ENCODE measurements around the gene CPEB2.

The CPEB2 gene

DNA sequence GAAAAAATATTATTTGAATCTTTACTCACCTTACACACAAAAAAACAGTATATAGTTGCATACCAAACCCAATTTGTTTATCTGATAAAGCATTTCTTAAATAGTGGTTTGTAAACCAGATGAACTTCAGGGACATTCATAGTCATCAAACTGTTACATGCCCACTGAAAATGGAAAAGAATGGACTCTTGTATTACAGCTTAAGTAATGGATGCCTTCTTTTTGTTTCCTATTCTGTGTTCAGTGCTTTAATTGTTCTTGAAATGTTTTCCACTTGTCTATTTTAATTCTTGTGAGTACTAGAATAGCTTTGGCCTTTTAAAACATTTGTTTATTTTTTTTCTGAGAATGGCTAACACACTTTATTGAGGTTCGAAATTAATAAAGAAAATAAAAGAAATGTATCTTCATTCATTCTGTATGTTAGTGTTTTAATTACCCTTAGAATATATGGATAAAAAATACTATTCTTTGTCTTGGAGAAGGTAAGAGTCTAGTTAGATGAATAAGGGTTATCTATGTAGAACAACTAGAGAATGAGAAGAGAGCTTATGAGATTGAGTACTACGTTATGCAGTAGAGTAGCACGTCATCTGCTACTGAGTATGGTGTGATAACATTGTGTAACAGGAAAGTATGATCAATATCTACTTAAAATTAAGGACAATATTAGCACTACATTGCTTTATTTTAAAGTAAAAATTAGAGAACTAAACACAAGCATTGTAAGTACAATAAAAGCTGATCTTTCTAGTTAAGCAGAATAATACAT, 9.9 kb downstream of the CPEB2 start:
- peak; percentile 62 for FAIRE-seq
- no peak for DNase-seq (ENCODE audit: insufficient read length)
- TF ChIP-seq POLR2A (IDR thresholded peaks at IDR 0.05; ENCODE audit: low read depth, low read length): no peak
- TF ChIP-seq TAF1 (IDR thresholded peaks at IDR 0.05; ENCODE audit: borderline replicate concordance, low read depth, low read length): no peak
- no peak for TF ChIP-seq POLR2AphosphoS5 (IDR thresholded peaks at IDR 0.05; ENCODE audit: low read depth, low read length)

- TF ChIP-seq POLR2AphosphoS5 (IDR thresholded peaks at IDR 0.05; ENCODE audit: low read depth, low read length) (no peak), TAF1 (IDR thresholded peaks at IDR 0.05; ENCODE audit: borderline replicate concordance, low read depth, low read length) (no peak), POLR2A (IDR thresholded peaks at IDR 0.05; ENCODE audit: low read depth, low read length) (no peak)
- DNase-seq (ENCODE audit: insufficient read length): no peak
- FAIRE-seq: no peak
Measured at GRCh38 chr4:15013585-15013984, 11.3 kb downstream of the CPEB2 start.

- DNase-seq (ENCODE audit: insufficient read length) (no peak), FAIRE-seq (peak; percentile 64)
- TF ChIP-seq POLR2AphosphoS5 (IDR thresholded peaks at IDR 0.05; ENCODE audit: low read depth, low read length): no peak
- no peak for TF ChIP-seq POLR2A (IDR thresholded peaks at IDR 0.05; ENCODE audit: low read depth, low read length)
- no peak for TF ChIP-seq TAF1 (IDR thresholded peaks at IDR 0.05; ENCODE audit: borderline replicate concordance, low read depth, low read length)
Measured at GRCh38 chr4:15015170-15015569, 12.9 kb downstream of the CPEB2 start.

DNA sequence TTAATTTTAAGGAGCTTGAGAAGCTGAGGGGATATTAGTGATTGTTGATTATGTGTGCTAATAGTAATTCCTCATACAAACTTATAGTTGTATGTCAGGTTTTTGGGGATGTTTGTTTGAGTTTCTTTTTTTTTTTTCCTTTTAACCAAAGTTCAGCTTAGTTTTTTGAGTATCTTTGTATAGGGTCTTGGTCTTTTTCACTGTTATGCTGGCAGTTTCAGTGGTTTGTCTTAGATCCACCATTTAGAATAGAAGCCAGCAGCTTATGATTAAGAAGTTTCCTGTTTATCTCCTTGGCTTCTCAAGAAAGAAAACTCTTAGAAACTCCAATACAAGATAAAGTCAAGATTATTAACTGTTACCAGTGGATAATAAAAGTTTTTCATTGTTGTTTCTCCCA, 16.1 kb downstream of the CPEB2 start:
- TF ChIP-seq POLR2A (IDR thresholded peaks at IDR 0.05; ENCODE audit: low read depth, low read length) (no peak), POLR2AphosphoS5 (IDR thresholded peaks at IDR 0.05; ENCODE audit: low read depth, low read length) (no peak), TAF1 (IDR thresholded peaks at IDR 0.05; ENCODE audit: borderline replicate concordance, low read depth, low read length) (no peak)
- no peak for FAIRE-seq
- no peak for DNase-seq (ENCODE audit: insufficient read length)

- FAIRE-seq: peak; percentile 85
- no peak for TF ChIP-seq POLR2A (IDR thresholded peaks at IDR 0.05; ENCODE audit: low read depth, low read length)
- no peak for TF ChIP-seq TAF1 (IDR thresholded peaks at IDR 0.05; ENCODE audit: borderline replicate concordance, low read depth, low read length)
- no peak for TF ChIP-seq POLR2AphosphoS5 (IDR thresholded peaks at IDR 0.05; ENCODE audit: low read depth, low read length)
- DNase-seq (ENCODE audit: insufficient read length): no peak
Measured at GRCh38 chr4:15020502-15021286, 18.4 kb downstream of the CPEB2 start.

- DNase-seq (ENCODE audit: insufficient read length) (no peak), FAIRE-seq (no peak)
- TF ChIP-seq POLR2A (IDR thresholded peaks at IDR 0.05; ENCODE audit: low read depth, low read length) (no peak), TAF1 (IDR thresholded peaks at IDR 0.05; ENCODE audit: borderline replicate concordance, low read depth, low read length) (no peak), POLR2AphosphoS5 (IDR thresholded peaks at IDR 0.05; ENCODE audit: low read depth, low read length) (no peak)
Measured at GRCh38 chr4:15021311-15021710, 19.0 kb downstream of the CPEB2 start.

- DNase-seq (ENCODE audit: insufficient read length) (no peak), FAIRE-seq (no peak)
- TF ChIP-seq POLR2A (IDR thresholded peaks at IDR 0.05; ENCODE audit: low read depth, low read length): no peak
- TF ChIP-seq TAF1 (IDR thresholded peaks at IDR 0.05; ENCODE audit: borderline replicate concordance, low read depth, low read length): no peak
- no peak for TF ChIP-seq POLR2AphosphoS5 (IDR thresholded peaks at IDR 0.05; ENCODE audit: low read depth, low read length)
Measured at GRCh38 chr4:15021946-15022345, 19.7 kb downstream of the CPEB2 start.

DNA sequence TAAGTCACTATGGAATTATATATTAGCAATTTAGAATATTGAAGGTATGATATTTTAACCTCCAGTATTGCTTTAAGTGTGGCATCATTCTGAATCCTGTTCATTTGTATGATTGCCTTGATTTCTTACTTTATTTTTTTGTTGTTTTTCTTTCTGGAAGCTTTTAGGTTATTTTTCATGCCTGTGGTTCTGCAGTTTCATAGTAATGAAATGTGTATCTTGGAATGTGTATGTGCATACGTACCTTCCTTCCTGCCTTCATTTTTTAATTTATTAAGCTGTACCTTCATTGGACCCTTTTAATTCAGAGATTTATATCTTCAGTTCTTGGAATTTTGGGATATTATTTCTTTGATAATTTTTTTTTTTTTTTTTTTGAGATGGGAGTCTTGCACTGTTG, 22.1 kb downstream of the CPEB2 start:
- no peak for TF ChIP-seq TAF1 (IDR thresholded peaks at IDR 0.05; ENCODE audit: borderline replicate concordance, low read depth, low read length)
- no peak for TF ChIP-seq POLR2AphosphoS5 (IDR thresholded peaks at IDR 0.05; ENCODE audit: low read depth, low read length)
- no peak for TF ChIP-seq POLR2A (IDR thresholded peaks at IDR 0.05; ENCODE audit: low read depth, low read length)
- no peak for FAIRE-seq
- DNase-seq (ENCODE audit: insufficient read length): no peak

DNA sequence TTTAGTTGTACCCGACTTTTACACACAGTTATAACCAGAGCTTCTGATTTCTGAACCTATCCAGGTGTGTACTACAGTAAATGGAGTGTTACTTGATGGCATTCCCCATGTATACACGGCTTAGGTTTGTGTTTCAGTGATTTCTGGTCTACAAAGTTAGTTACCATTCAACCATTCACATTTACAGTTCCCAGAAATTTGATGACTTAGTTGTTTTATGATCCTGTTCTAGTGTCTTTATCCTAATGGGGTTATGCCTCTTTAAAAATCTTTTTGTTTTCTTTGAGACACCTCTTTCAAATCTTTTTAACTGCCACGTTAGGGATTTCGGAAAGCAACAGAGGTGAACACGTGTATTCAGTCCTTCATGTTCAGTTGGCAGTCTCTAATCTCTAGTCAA, 23.4 kb downstream of the CPEB2 start:
- DNase-seq (ENCODE audit: insufficient read length) (no peak), FAIRE-seq (no peak)
- no peak for TF ChIP-seq POLR2A (IDR thresholded peaks at IDR 0.05; ENCODE audit: low read depth, low read length)
- TF ChIP-seq TAF1 (IDR thresholded peaks at IDR 0.05; ENCODE audit: borderline replicate concordance, low read depth, low read length): no peak
- no peak for TF ChIP-seq POLR2AphosphoS5 (IDR thresholded peaks at IDR 0.05; ENCODE audit: low read depth, low read length)

DNA sequence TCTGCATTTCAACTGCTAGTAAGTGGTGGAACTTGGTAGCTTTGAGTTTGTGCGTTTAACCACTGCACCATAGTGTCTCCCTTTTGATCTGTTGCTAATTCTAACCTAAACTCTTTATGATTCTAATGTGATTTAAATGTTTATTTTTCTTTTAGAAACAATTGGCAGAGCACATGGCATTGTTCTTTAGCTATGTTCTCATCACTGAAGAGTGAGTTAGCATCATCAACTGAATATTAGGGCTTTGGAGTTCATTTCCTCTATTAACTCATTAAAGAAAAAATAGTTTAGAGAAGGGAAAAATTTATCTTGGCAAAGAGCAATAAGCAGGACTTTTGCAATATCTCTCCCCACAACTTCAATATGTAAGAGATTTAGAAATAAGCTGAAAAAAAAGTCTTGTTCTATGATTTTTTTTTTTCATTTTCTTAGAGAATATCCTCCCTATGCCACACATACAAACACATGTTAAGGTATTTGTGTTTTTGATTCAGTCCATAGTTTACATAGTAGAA, 25.7 kb downstream of the CPEB2 start:
- FAIRE-seq (no peak), DNase-seq (ENCODE audit: insufficient read length) (no peak)
- TF ChIP-seq POLR2AphosphoS5 (IDR thresholded peaks at IDR 0.05; ENCODE audit: low read depth, low read length): no peak
- TF ChIP-seq TAF1 (IDR thresholded peaks at IDR 0.05; ENCODE audit: borderline replicate concordance, low read depth, low read length): no peak
- no peak for TF ChIP-seq POLR2A (IDR thresholded peaks at IDR 0.05; ENCODE audit: low read depth, low read length)

- DNase-seq (ENCODE audit: insufficient read length) (no peak), FAIRE-seq (no peak)
- TF ChIP-seq TAF1 (IDR thresholded peaks at IDR 0.05; ENCODE audit: borderline replicate concordance, low read depth, low read length) (no peak), POLR2AphosphoS5 (IDR thresholded peaks at IDR 0.05; ENCODE audit: low read depth, low read length) (no peak)
Measured at GRCh38 chr4:15031197-15031596, 28.9 kb downstream of the CPEB2 start.

Data from GM12892 (cell line).